ENCODE data around the gene MSMP. TPM values are rescaled to one million over a fixed set of nuclear protein-coding genes. Genes with fewer than 3 reads are reported as not detected.

The MSMP gene
- total and polyA plus RNA-seq, 5 donors from 2014 or later, result 0.69 TPM; not detected in 4

GRCh38 chr9:35767458-35767857 is 13.4 kb upstream of the MSMP start:
- ATAC-seq (ENCODE audit: low read depth in 2 of 2), result no peak
- H3K36me3 ChIP-seq (ENCODE audit: control insufficient read depth, insufficient read depth, low read length), result peaks cover 4% of the 10 kb centered on the region
- Mint-ChIP-seq H3K36me3 (no peaks in the 10 kb centered on the region), H3K9me3 (no peaks in the 10 kb centered on the region), H3K4me1 (peaks cover 12 to 25% (median 18%) of the 10 kb centered on the region in 4 donors), H3K27me3 (no peaks in the 10 kb centered on the region), H3K4me3 (no peak overlapping the region), H3K27ac (no peak overlapping the region)
- DNase-seq, result no peak
- no peaks in the 10 kb centered on the region for H3K27me3 ChIP-seq (ENCODE audit: control insufficient read depth, insufficient read depth, low read length)
- no peaks in the 10 kb centered on the region for H3K4me1 ChIP-seq (ENCODE audit: control insufficient read depth, insufficient read depth, low read length, poor library complexity, severe bottlenecking)
- H3K9me3 ChIP-seq (ENCODE audit: control insufficient read depth in 2 of 2, low read length in 2 of 2), result no peaks in the 10 kb centered on the region
- no peak overlapping the region for H3K27ac ChIP-seq (ENCODE audit: insufficient read depth, low read length, poor library complexity, severe bottlenecking)
- H3K4me3 ChIP-seq (ENCODE audit: low read depth, low read length), result no peak overlapping the region

- no peaks in the 10 kb centered on the region for H3K9me3 ChIP-seq (ENCODE audit: control insufficient read depth in 2 of 2, low read length in 2 of 2)
- ATAC-seq (ENCODE audit: low read depth in 2 of 2) (no peak), DNase-seq (no peak)
- H3K4me3 ChIP-seq (ENCODE audit: low read depth, low read length), result no peak overlapping the region
- Mint-ChIP-seq H3K36me3 (no peaks in the 10 kb centered on the region), H3K9me3 (no peaks in the 10 kb centered on the region), H3K27me3 (no peaks in the 10 kb centered on the region), H3K27ac (no peak overlapping the region), H3K4me3 (no peak overlapping the region), H3K4me1 (peaks cover 14 to 28% (median 22%) of the 10 kb centered on the region in 4 donors)
- H3K4me1 ChIP-seq (ENCODE audit: control insufficient read depth, insufficient read depth, low read length, poor library complexity, severe bottlenecking), result no peaks in the 10 kb centered on the region
- H3K36me3 ChIP-seq (ENCODE audit: control insufficient read depth, insufficient read depth, low read length), result peaks cover under 1% of the 10 kb centered on the region
- H3K27me3 ChIP-seq (ENCODE audit: control insufficient read depth, insufficient read depth, low read length), result no peaks in the 10 kb centered on the region
- no peak overlapping the region for H3K27ac ChIP-seq (ENCODE audit: insufficient read depth, low read length, poor library complexity, severe bottlenecking)
Measured at GRCh38 chr9:35766997-35767396, 12.9 kb upstream of the MSMP start.

GRCh38 chr9:35763803-35764202 is 9.7 kb upstream of the MSMP start:
- no peak for DNase-seq
- H3K27ac Mint-ChIP-seq, result no peak overlapping the region
- H3K9me3 ChIP-seq (ENCODE audit: control insufficient read depth in 2 of 2, low read length in 2 of 2), result no peaks in the 10 kb centered on the region
- H3K9me3 Mint-ChIP-seq, result no peaks in the 10 kb centered on the region
- H3K4me3 ChIP-seq (ENCODE audit: low read depth, low read length), result no peak overlapping the region
- peaks cover 26 to 53% (median 41%) of the 10 kb centered on the region in 4 donors for H3K4me1 Mint-ChIP-seq
- no peaks in the 10 kb centered on the region for H3K27me3 ChIP-seq (ENCODE audit: control insufficient read depth, insufficient read depth, low read length)
- H3K27ac ChIP-seq (ENCODE audit: insufficient read depth, low read length, poor library complexity, severe bottlenecking), result no peak overlapping the region
- peaks cover 6% of the 10 kb centered on the region for H3K4me1 ChIP-seq (ENCODE audit: control insufficient read depth, insufficient read depth, low read length, poor library complexity, severe bottlenecking)
- peaks cover 7% of the 10 kb centered on the region for H3K36me3 Mint-ChIP-seq
- no peak for ATAC-seq (ENCODE audit: low read depth in 2 of 2)
- H3K36me3 ChIP-seq (ENCODE audit: control insufficient read depth, insufficient read depth, low read length), result peaks cover 6% of the 10 kb centered on the region
- no peaks in the 10 kb centered on the region for H3K27me3 Mint-ChIP-seq
- H3K4me3 Mint-ChIP-seq, result no peak overlapping the region

- peaks cover 6% of the 10 kb centered on the region for H3K36me3 ChIP-seq (ENCODE audit: control insufficient read depth, insufficient read depth, low read length)
- peaks cover 30 to 53% (median 45%) of the 10 kb centered on the region in 4 donors for H3K4me1 Mint-ChIP-seq
- no peaks in the 10 kb centered on the region for H3K27me3 ChIP-seq (ENCODE audit: control insufficient read depth, insufficient read depth, low read length)
- H3K9me3 Mint-ChIP-seq, result no peaks in the 10 kb centered on the region
- H3K27me3 Mint-ChIP-seq, result no peaks in the 10 kb centered on the region
- H3K4me1 ChIP-seq (ENCODE audit: control insufficient read depth, insufficient read depth, low read length, poor library complexity, severe bottlenecking), result peaks cover 6% of the 10 kb centered on the region
- DNase-seq, result no peak
- H3K27ac ChIP-seq (ENCODE audit: insufficient read depth, low read length, poor library complexity, severe bottlenecking), result no peak overlapping the region
- ATAC-seq (ENCODE audit: low read depth in 2 of 2), result no peak
- H3K9me3 ChIP-seq (ENCODE audit: control insufficient read depth in 2 of 2, low read length in 2 of 2), result no peaks in the 10 kb centered on the region
- H3K4me3 ChIP-seq (ENCODE audit: low read depth, low read length), result no peak overlapping the region
- no peak overlapping the region for H3K27ac Mint-ChIP-seq
- H3K36me3 Mint-ChIP-seq, result peaks cover 7% of the 10 kb centered on the region
- no peak overlapping the region for H3K4me3 Mint-ChIP-seq
Measured at GRCh38 chr9:35763181-35763580, 9.1 kb upstream of the MSMP start.

- Histone ChIP-seq H3K36me3 (ENCODE audit: control insufficient read depth, insufficient read depth, low read length) (peaks cover 6% of the 10 kb centered on the region), H3K27me3 (ENCODE audit: control insufficient read depth, insufficient read depth, low read length) (no peaks in the 10 kb centered on the region), H3K27ac (ENCODE audit: insufficient read depth, low read length, poor library complexity, severe bottlenecking) (no peak overlapping the region), H3K9me3 (ENCODE audit: control insufficient read depth in 2 of 2, low read length in 2 of 2) (no peaks in the 10 kb centered on the region), H3K4me1 (ENCODE audit: control insufficient read depth, insufficient read depth, low read length, poor library complexity, severe bottlenecking) (peaks cover 24% of the 10 kb centered on the region), H3K4me3 (ENCODE audit: low read depth, low read length) (no peak overlapping the region)
- DNase-seq (no peak), ATAC-seq (ENCODE audit: low read depth in 2 of 2) (no peak)
- H3K27me3 Mint-ChIP-seq, result no peaks in the 10 kb centered on the region
- H3K4me3 Mint-ChIP-seq, result peak overlapping the region in 1 of 4 donors; percentile 21
- peaks cover 11% of the 10 kb centered on the region for H3K36me3 Mint-ChIP-seq
- H3K27ac Mint-ChIP-seq, result peak overlapping the region in 1 of 3 donors; percentile 42
- H3K9me3 Mint-ChIP-seq, result no peaks in the 10 kb centered on the region
- peaks cover 15 to 61% (median 54%) of the 10 kb centered on the region in 4 donors for H3K4me1 Mint-ChIP-seq
Measured at GRCh38 chr9:35760651-35761050, 6.6 kb upstream of the MSMP start.

- Histone ChIP-seq H3K27ac (ENCODE audit: insufficient read depth, low read length, poor library complexity, severe bottlenecking) (no peak overlapping the region), H3K36me3 (ENCODE audit: control insufficient read depth, insufficient read depth, low read length) (peaks cover 6% of the 10 kb centered on the region), H3K9me3 (ENCODE audit: control insufficient read depth in 2 of 2, low read length in 2 of 2) (no peaks in the 10 kb centered on the region), H3K4me1 (ENCODE audit: control insufficient read depth, insufficient read depth, low read length, poor library complexity, severe bottlenecking) (peaks cover 24% of the 10 kb centered on the region), H3K27me3 (ENCODE audit: control insufficient read depth, insufficient read depth, low read length) (no peaks in the 10 kb centered on the region), H3K4me3 (ENCODE audit: low read depth, low read length) (no peak overlapping the region)
- no peak for DNase-seq
- Mint-ChIP-seq H3K27me3 (no peaks in the 10 kb centered on the region), H3K27ac (no peak overlapping the region), H3K4me1 (peaks cover 15 to 63% (median 55%) of the 10 kb centered on the region in 4 donors), H3K36me3 (peaks cover 11% of the 10 kb centered on the region), H3K9me3 (no peaks in the 10 kb centered on the region), H3K4me3 (peak overlapping the region; percentile 4 to 87 (median 40))
- no peak for ATAC-seq (ENCODE audit: low read depth in 2 of 2)
Measured at GRCh38 chr9:35759795-35760194, 5.7 kb upstream of the MSMP start.

GRCh38 chr9:35758475-35759050 is 4.5 kb upstream of the MSMP start:
- no peaks in the 10 kb centered on the region for H3K27me3 Mint-ChIP-seq
- H3K4me1 ChIP-seq (ENCODE audit: control insufficient read depth, insufficient read depth, low read length, poor library complexity, severe bottlenecking), result peaks cover 24% of the 10 kb centered on the region
- H3K27ac ChIP-seq (ENCODE audit: insufficient read depth, low read length, poor library complexity, severe bottlenecking), result no peak overlapping the region
- no peak for DNase-seq
- peaks cover 14% of the 10 kb centered on the region for H3K36me3 Mint-ChIP-seq
- peaks cover 14% of the 10 kb centered on the region for H3K36me3 ChIP-seq (ENCODE audit: control insufficient read depth, insufficient read depth, low read length)
- no peak for ATAC-seq (ENCODE audit: low read depth in 2 of 2)
- H3K4me3 ChIP-seq (ENCODE audit: low read depth, low read length), result peak overlapping the region; percentile 26
- no peaks in the 10 kb centered on the region for H3K27me3 ChIP-seq (ENCODE audit: control insufficient read depth, insufficient read depth, low read length)
- peak overlapping the region; percentile 26 to 94 (median 94) for H3K27ac Mint-ChIP-seq
- H3K9me3 ChIP-seq (ENCODE audit: control insufficient read depth in 2 of 2, low read length in 2 of 2), result no peaks in the 10 kb centered on the region
- H3K9me3 Mint-ChIP-seq, result no peaks in the 10 kb centered on the region
- H3K4me1 Mint-ChIP-seq, result peaks cover 15 to 60% (median 54%) of the 10 kb centered on the region in 4 donors
- H3K4me3 Mint-ChIP-seq, result peak overlapping the region; percentile 81 to 97 (median 90)

- Histone ChIP-seq H3K4me3 (ENCODE audit: low read depth, low read length) (peak overlapping the region; percentile 87), H3K9me3 (ENCODE audit: control insufficient read depth in 2 of 2, low read length in 2 of 2) (no peaks in the 10 kb centered on the region), H3K36me3 (ENCODE audit: control insufficient read depth, insufficient read depth, low read length) (peaks cover 20% of the 10 kb centered on the region), H3K27me3 (ENCODE audit: control insufficient read depth, insufficient read depth, low read length) (no peaks in the 10 kb centered on the region), H3K4me1 (ENCODE audit: control insufficient read depth, insufficient read depth, low read length, poor library complexity, severe bottlenecking) (peaks cover 24% of the 10 kb centered on the region), H3K27ac (ENCODE audit: insufficient read depth, low read length, poor library complexity, severe bottlenecking) (peak overlapping the region; percentile 75)
- ATAC-seq (ENCODE audit: low read depth in 2 of 2) (no peak), DNase-seq (no peak)
- Mint-ChIP-seq H3K36me3 (peaks cover 18% of the 10 kb centered on the region), H3K27me3 (no peaks in the 10 kb centered on the region), H3K4me3 (peak overlapping the region; percentile 95 to 100 (median 98)), H3K27ac (peak overlapping the region; percentile 70 to 94 (median 94)), H3K4me1 (peaks cover 15 to 61% (median 50%) of the 10 kb centered on the region in 4 donors), H3K9me3 (no peaks in the 10 kb centered on the region)
Measured at GRCh38 chr9:35757892-35758275, 3.8 kb upstream of the MSMP start.

All from CD4-positive, CD25-positive, alpha-beta regulatory T cell (primary cell).